Activated T-cell treated with anti-CD3 and anti-CD28 coated beads for 24 hours (primary cell): ENCODE data around the gene KIF25.

Source experiments
- DNase-seq: peaks from one replicate; pipeline ENCODE4 v3.0.0-alpha.2; 2020; ENCODE audit warnings: low read depth

KIF25 gene

GRCh38 chr6:168037242-168037641 is 39.8 kb downstream of the KIF25 start:
- DNase-seq = no peak

- DNase-seq = no peak
Measured at GRCh38 chr6:168037856-168038255, 40.4 kb downstream of the KIF25 start.

GRCh38 chr6:168038576-168039140 is 41.2 kb downstream of the KIF25 start:
- no peak for DNase-seq

- no peak for DNase-seq
Measured at GRCh38 chr6:168039301-168039700, 41.8 kb downstream of the KIF25 start.

- no peak for DNase-seq
Measured at GRCh38 chr6:168039849-168040248, 42.4 kb downstream of the KIF25 start.

- no peak for DNase-seq
Measured at GRCh38 chr6:168040856-168041496, 43.5 kb downstream of the KIF25 start.

GRCh38 chr6:168041928-168042327 is 44.5 kb downstream of the KIF25 start:
- no peak for DNase-seq

- DNase-seq = no peak
Measured at GRCh38 chr6:168042426-168043192, 45.1 kb downstream of the KIF25 start.

- no peak for DNase-seq
Measured at GRCh38 chr6:168043193-168043847, 45.8 kb downstream of the KIF25 start.

- DNase-seq = no peak
Measured at GRCh38 chr6:168043848-168044415, 46.5 kb downstream of the KIF25 start.

GRCh38 chr6:168044521-168045130 is 47.2 kb downstream of the KIF25 start:
- no peak for DNase-seq

- DNase-seq = no peak
Measured at GRCh38 chr6:168045141-168045691, 47.7 kb downstream of the KIF25 start.

GRCh38 chr6:168045706-168046620 is 48.5 kb downstream of the KIF25 start:
- DNase-seq = no peak

- no peak for DNase-seq
Measured at GRCh38 chr6:168046696-168047095, 49.2 kb downstream of the KIF25 start.

GRCh38 chr6:168047841-168048723 is 50.6 kb downstream of the KIF25 start:
- DNase-seq = no peak

- no peak for DNase-seq
Measured at GRCh38 chr6:168048724-168049025, 51.2 kb downstream of the KIF25 start.

GRCh38 chr6:168049277-168049676 is 51.8 kb downstream of the KIF25 start:
- DNase-seq = no peak

GRCh38 chr6:168049706-168050224 is 52.3 kb downstream of the KIF25 start:
- no peak for DNase-seq

GRCh38 chr6:168050225-168050880 is 52.9 kb downstream of the KIF25 start:
- DNase-seq = no peak
